ENCODE results near the gene RHOH. TPM values are rescaled to one million over a fixed set of nuclear protein-coding genes. Genes with fewer than 3 reads are reported as not detected.

RHOH gene
- total RNA-seq, 1 experiment from 2014 or later = 74.2 TPM

DNA sequence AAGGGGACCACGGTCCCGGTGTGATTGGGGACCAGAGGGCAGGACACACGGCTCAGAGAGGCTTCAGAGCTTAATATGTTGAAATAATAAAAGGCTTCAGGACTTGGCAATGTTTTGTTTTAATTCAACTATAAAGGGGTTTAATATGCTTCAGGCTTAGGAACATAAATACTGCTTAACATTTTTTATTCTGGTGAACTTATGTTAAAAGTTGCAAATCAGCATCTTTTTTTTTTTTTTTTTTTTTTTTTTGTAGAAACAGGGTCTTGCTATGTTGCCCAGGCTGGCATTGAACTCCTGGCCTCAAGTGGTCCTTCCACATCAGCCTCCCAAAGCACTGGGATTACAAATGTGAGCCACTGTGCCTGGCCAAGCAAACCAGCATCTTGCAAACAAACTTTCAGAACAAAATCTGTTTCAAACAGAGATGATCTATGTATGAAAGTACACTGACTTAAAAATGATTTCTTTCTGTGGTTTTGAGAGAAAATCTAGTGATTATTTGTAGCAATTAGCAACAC is 37.7 kb downstream of the RHOH start:
- no peak for DNase-seq (ENCODE audit: low spot score)
- BruUV-seq (replicated peaks) = no TSS peak
- ChIA-PET CTCF (no interaction called here), POLR2A (ENCODE audit: low non-redundant PET) (no interaction called here)
- Histone ChIP-seq H3K9me3 (ENCODE audit: low read depth, low read length, poor library complexity, severe bottlenecking) (no peaks in the 10 kb centered on the region), H3K27me3 (replicated peaks; ENCODE audit: insufficient read depth, low read depth, low read length, poor library complexity) (no peaks in the 10 kb centered on the region), H3K36me3 (ENCODE audit: insufficient read depth, low read length, poor library complexity, severe bottlenecking) (peaks cover 33% of the 10 kb centered on the region), H3K4me1 (ENCODE audit: insufficient read depth, low read length, poor library complexity, severe bottlenecking) (peaks cover 25% of the 10 kb centered on the region), H3K27ac (ENCODE audit: low read depth, low read length, poor library complexity, severe bottlenecking) (peak overlapping the region; percentile 39), H3K4me3 (ENCODE audit: low read depth, low read length, poor library complexity, severe bottlenecking) (no peak overlapping the region)
- TF ChIP-seq EZH2 (IDR thresholded peaks at IDR 0.05; ENCODE audit: borderline replicate concordance, low read depth, low read length, poor library complexity, severe bottlenecking) = no peak
- TF ChIP-seq, protein P1, sequence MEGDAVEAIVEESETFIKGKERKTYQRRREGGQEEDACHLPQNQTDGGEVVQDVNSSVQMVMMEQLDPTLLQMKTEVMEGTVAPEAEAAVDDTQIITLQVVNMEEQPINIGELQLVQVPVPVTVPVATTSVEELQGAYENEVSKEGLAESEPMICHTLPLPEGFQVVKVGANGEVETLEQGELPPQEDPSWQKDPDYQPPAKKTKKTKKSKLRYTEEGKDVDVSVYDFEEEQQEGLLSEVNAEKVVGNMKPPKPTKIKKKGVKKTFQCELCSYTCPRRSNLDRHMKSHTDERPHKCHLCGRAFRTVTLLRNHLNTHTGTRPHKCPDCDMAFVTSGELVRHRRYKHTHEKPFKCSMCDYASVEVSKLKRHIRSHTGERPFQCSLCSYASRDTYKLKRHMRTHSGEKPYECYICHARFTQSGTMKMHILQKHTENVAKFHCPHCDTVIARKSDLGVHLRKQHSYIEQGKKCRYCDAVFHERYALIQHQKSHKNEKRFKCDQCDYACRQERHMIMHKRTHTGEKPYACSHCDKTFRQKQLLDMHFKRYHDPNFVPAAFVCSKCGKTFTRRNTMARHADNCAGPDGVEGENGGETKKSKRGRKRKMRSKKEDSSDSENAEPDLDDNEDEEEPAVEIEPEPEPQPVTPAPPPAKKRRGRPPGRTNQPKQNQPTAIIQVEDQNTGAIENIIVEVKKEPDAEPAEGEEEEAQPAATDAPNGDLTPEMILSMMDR (conservative IDR thresholded peaks at IDR 0.05; ENCODE audit: low read depth, low read length) = no peak
- intact Hi-C loops (cut with micrococcal nuclease; ENCODE audit: unreplicated experiment) = no loop called here

DNA sequence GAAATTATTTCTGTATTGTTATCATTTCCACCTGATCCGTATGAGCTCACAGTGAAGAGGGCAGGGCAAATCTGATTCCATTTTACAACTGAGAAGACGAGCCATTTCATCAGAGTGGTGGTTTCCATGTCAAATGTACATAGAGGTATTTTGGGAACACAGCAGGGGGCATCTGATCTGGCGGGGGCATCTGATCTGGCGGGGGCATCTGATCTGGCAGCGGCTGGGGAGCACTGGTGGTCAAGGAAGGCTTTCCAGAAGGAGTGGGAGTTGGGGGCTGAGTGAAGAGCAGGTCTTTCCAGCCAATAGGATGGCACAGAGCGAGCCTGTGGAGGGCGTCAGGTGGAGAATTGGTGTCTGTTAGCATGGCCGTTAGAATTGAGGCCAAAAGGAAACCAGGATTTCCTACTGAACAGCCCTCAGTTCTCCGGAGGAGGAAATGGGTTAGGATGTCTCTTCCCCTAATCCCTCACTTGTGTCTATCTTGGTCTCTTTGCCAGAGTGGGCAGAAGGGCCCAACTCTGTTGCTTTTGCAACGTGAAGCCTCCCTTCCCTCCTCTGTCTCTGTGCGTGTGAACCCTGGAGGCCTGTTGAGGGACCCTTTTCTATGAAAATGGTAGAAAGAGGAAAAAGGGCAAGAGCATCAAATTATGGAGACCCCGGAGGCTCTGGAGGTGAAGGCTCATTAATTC is 41.3 kb downstream of the RHOH start:
- POLR2A ChIA-PET (ENCODE audit: low non-redundant PET) = no interaction called here
- BruUV-seq (replicated peaks) = no TSS peak
- peaks cover 33% of the 10 kb centered on the region for H3K36me3 ChIP-seq (ENCODE audit: insufficient read depth, low read length, poor library complexity, severe bottlenecking)
- DNase-seq (ENCODE audit: low spot score) = no peak
- no peak overlapping the region for H3K4me3 ChIP-seq (ENCODE audit: low read depth, low read length, poor library complexity, severe bottlenecking)
- intact Hi-C loops (cut with micrococcal nuclease; ENCODE audit: unreplicated experiment) = no loop called here
- TF ChIP-seq EZH2 (IDR thresholded peaks at IDR 0.05; ENCODE audit: borderline replicate concordance, low read depth, low read length, poor library complexity, severe bottlenecking) = no peak
- TF ChIP-seq, protein P1 (conservative IDR thresholded peaks at IDR 0.05; ENCODE audit: low read depth, low read length) = no peak
- no peaks in the 10 kb centered on the region for H3K9me3 ChIP-seq (ENCODE audit: low read depth, low read length, poor library complexity, severe bottlenecking)
- CTCF ChIA-PET = interaction anchor here (0.6 kb wide), 1 partner anchor 71 kb away, joined by 4 read pairs; no protein-coding TSS in a partner anchor
- peak overlapping the region; percentile 74 for H3K27ac ChIP-seq (ENCODE audit: low read depth, low read length, poor library complexity, severe bottlenecking)
- H3K4me1 ChIP-seq (ENCODE audit: insufficient read depth, low read length, poor library complexity, severe bottlenecking) = peaks cover 11% of the 10 kb centered on the region
- no peaks in the 10 kb centered on the region for H3K27me3 ChIP-seq (replicated peaks; ENCODE audit: insufficient read depth, low read depth, low read length, poor library complexity)

DNA sequence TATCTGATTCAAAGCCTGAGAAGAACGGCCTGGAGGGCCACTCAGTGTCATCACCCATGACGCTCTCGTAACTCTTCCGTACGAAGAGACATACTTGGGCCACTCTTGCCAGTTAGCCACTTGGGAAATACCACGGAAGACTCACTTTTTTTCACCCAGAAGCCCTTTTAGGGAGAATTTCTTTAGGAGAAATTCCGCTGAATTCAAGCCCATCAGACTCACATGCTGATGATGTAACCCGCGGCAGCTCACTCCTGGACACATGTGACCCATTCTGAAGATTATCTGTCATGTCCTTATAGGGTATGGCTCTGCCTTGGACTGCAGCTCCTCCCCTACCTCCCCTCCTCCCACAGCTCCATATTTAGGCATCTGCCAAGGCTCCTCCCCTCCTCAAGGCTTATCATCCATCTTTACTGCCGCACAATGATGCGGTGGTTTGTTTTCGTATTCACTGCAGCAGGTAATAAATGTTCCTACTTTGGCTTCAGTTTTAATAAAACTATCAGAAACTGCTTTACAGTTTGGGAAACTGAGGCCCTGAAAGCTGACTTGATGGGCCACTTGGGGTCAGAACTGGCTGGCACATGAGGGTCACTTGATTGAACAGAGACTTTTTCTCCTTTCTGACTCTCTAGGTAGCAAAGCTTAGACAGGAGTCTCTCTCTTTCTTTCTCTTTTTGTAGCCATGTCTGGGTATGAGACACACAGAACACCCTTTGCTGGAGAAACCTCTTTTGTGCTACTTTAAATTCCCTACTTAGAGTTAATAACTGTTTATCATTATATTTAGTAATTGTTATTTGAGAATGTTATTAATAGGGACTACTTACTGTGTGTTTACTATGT is 42.1 kb downstream of the RHOH start:
- H3K4me1 ChIP-seq (ENCODE audit: insufficient read depth, low read length, poor library complexity, severe bottlenecking) = peaks cover 11% of the 10 kb centered on the region
- peaks cover 41% of the 10 kb centered on the region for H3K36me3 ChIP-seq (ENCODE audit: insufficient read depth, low read length, poor library complexity, severe bottlenecking)
- no peak for TF ChIP-seq EZH2 (IDR thresholded peaks at IDR 0.05; ENCODE audit: borderline replicate concordance, low read depth, low read length, poor library complexity, severe bottlenecking)
- TF ChIP-seq, protein P1 (conservative IDR thresholded peaks at IDR 0.05; ENCODE audit: low read depth, low read length) = no peak
- no peak overlapping the region for H3K4me3 ChIP-seq (ENCODE audit: low read depth, low read length, poor library complexity, severe bottlenecking)
- ChIA-PET POLR2A (ENCODE audit: low non-redundant PET) (no interaction called here), CTCF (interaction anchor here (0.6 kb wide), 1 partner anchor 71 kb away, joined by 4 read pairs; no protein-coding TSS in a partner anchor)
- BruUV-seq (replicated peaks) = no TSS peak
- DNase-seq (ENCODE audit: low spot score) = peak; percentile 67
- intact Hi-C loops (cut with micrococcal nuclease; ENCODE audit: unreplicated experiment) = no loop called here
- no peaks in the 10 kb centered on the region for H3K27me3 ChIP-seq (replicated peaks; ENCODE audit: insufficient read depth, low read depth, low read length, poor library complexity)
- peak overlapping the region; percentile 74 for H3K27ac ChIP-seq (ENCODE audit: low read depth, low read length, poor library complexity, severe bottlenecking)
- H3K9me3 ChIP-seq (ENCODE audit: low read depth, low read length, poor library complexity, severe bottlenecking) = no peaks in the 10 kb centered on the region

Data from A673 (cell line).